Chondrocyte (in vitro differentiated cells): Measurements from ENCODE around the gene IMP3. TPM values are rescaled to one million over a fixed set of nuclear protein-coding genes. Genes with fewer than 3 reads are reported as not detected.
A peak's percentile ranks its signal among the peaks of the same experiment; 100 is the strongest.
"Not testable (repeated sequence)": the region's sequence is repeated elsewhere in the genome, so short reads cannot be mapped to it uniquely, and the experiment has no call there.

Experiments
- DNase-seq: peaks from one replicate; pipeline ENCODE4 v3.0.0; 2021; ENCODE audit warnings: mixed read lengths, low spot score
- H3K27ac Mint-ChIP-seq: one replicate; pipeline ENCODE4 v1.8.0; 2021; ENCODE audit warnings: mild to moderate bottlenecking, moderate library complexity, mixed read lengths; ENCODE audit not compliant: unreplicated experiment
- H3K27me3 Mint-ChIP-seq: 2 replicates; pipeline ENCODE4 v1.8.0; 2021; ENCODE audit warnings: low read depth, mixed read lengths
- H3K36me3 Mint-ChIP-seq: 2 replicates; pipeline ENCODE4 v1.8.0; 2021; ENCODE audit warnings: low read depth, mixed read lengths
- H3K4me1 Mint-ChIP-seq: 2 replicates; pipeline ENCODE4 v1.8.0; 2021; ENCODE audit warnings: low read depth, mild to moderate bottlenecking, mixed read lengths
- H3K4me3 Mint-ChIP-seq: one replicate; pipeline ENCODE4 v1.8.0; 2021; ENCODE audit warnings: mild to moderate bottlenecking, moderate library complexity, mixed read lengths; ENCODE audit not compliant: unreplicated experiment
- H3K9me3 Mint-ChIP-seq: 2 replicates; pipeline ENCODE4 v1.8.0; 2021; ENCODE audit warnings: low read depth, mixed read lengths
- long read RNA-seq: library from polyadenylated mRNA; stranded (forward); transcript quantifications from one replicate; pipeline ENCODE4 v2.0.0, GENCODE V29; 2021
- total RNA-seq: library from RNA; stranded (reverse); gene quantifications from 3 replicates; pipeline ENCODE4 v1.2.1, GENCODE V29; 2021
- TF ChIP-seq, protein P1 (sequence below): fragments of 200-600 bp; sonication (generic); IDR thresholded peaks from 2 replicates; pipeline ENCODE4 v1.5.0; 2021; ENCODE audit warnings: antibody characterized with exemption, mild to moderate bottlenecking, moderate library complexity

IMP3 gene
- total RNA-seq, result 28.7 to 30.0 TPM (median 29.0 TPM) in 3 replicates
- long read RNA-seq, transcript IMP3-202 (1 exons, 1,237 nt), result major isoform, 41 of 44 reads
- long read RNA-seq, partial matches to known transcripts, result 0 of 44 reads
- long read RNA-seq, other reads (novel, unspliced or antisense), result 2 of 44 reads

- no peaks in the 10 kb centered on the region for H3K27me3 Mint-ChIP-seq
- TF ChIP-seq, protein P1, sequence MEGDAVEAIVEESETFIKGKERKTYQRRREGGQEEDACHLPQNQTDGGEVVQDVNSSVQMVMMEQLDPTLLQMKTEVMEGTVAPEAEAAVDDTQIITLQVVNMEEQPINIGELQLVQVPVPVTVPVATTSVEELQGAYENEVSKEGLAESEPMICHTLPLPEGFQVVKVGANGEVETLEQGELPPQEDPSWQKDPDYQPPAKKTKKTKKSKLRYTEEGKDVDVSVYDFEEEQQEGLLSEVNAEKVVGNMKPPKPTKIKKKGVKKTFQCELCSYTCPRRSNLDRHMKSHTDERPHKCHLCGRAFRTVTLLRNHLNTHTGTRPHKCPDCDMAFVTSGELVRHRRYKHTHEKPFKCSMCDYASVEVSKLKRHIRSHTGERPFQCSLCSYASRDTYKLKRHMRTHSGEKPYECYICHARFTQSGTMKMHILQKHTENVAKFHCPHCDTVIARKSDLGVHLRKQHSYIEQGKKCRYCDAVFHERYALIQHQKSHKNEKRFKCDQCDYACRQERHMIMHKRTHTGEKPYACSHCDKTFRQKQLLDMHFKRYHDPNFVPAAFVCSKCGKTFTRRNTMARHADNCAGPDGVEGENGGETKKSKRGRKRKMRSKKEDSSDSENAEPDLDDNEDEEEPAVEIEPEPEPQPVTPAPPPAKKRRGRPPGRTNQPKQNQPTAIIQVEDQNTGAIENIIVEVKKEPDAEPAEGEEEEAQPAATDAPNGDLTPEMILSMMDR, result no peak
Observed at GRCh38 chr15:75639709-75640482, at the start of gene IMP3. Gene IMP3, minus strand, starts transcription at chr15:75640224. Its CDS starts 56 bp downstream, at chr15:75640168.

DNA sequence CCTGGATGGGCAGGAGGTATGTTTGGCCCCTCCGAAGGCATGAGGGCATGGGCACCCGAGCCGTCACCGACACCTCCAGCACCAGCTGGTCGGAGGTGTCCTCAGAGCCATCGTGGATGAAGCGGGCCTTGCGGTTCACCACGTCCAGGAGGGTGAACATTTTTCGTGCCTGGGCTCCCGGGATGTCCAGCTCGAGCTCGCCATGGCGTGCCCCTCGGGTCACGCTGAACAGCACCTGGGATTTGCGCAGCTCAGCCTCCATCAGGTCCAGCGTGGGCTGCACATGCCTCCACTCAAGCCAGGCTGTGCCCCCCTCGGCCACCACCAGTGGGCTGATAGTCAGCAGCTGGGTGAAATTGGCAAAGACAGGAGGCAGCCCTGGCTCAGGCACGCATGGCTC is 49.4 kb upstream of the IMP3 start:
- H3K9me3 Mint-ChIP-seq, H3K27ac Mint-ChIP-seq, DNase-seq, H3K4me3 Mint-ChIP-seq, H3K27me3 Mint-ChIP-seq: not testable (repeated sequence)
- Mint-ChIP-seq H3K36me3 (peaks cover 24% of the 10 kb centered on the region), H3K4me1 (peaks cover 42% of the 10 kb centered on the region)

More at GRCh38 chr15:75639709-75640482, at the start of gene IMP3:
- H3K4me1 Mint-ChIP-seq, result peaks cover 33% of the 10 kb centered on the region
- no peak for DNase-seq
- no peaks in the 10 kb centered on the region for H3K9me3 Mint-ChIP-seq
- H3K27ac Mint-ChIP-seq, result peak within 1 kb of the TSS; percentile 90
- H3K4me3 Mint-ChIP-seq, result peak within 1 kb of the TSS; percentile 87
- no peaks in the 10 kb centered on the region for H3K36me3 Mint-ChIP-seq

DNA sequence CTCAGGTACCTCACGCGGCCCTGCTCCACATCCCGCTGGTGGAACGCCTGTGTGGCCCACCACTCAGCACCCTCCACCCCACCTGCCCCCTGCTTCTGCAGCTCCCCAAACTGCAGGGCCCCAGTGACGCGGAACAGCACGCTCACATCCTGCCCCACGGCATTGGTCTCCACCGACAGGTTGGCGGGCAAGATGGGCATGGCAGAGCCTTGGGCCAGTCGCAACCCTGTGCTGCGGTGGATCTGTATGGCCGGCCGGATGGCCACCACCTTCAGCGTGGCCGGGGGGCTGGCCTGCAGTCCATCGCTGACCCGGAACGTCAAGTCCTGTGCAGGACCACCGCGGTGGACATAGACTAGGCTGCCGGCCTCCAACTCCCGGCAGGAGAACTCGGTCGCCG is 48.8 kb upstream of the IMP3 start:
- Mint-ChIP-seq H3K4me3 (no peak overlapping the region), H3K27ac (no peak overlapping the region), H3K27me3 (no peaks in the 10 kb centered on the region), H3K4me1 (peaks cover 39% of the 10 kb centered on the region), H3K36me3 (peaks cover 27% of the 10 kb centered on the region), H3K9me3 (no peaks in the 10 kb centered on the region)
- DNase-seq, result no peak
- TF ChIP-seq, protein P1, result no peak

- H3K9me3 Mint-ChIP-seq, result no peaks in the 10 kb centered on the region
- no peak overlapping the region for H3K4me3 Mint-ChIP-seq
- H3K27ac Mint-ChIP-seq, result peak overlapping the region; percentile 79
- TF ChIP-seq, protein P1, result no peak
- peaks cover 30% of the 10 kb centered on the region for H3K36me3 Mint-ChIP-seq
- no peaks in the 10 kb centered on the region for H3K27me3 Mint-ChIP-seq
- H3K4me1 Mint-ChIP-seq, result peaks cover 33% of the 10 kb centered on the region
- DNase-seq, result no peak
Observed at GRCh38 chr15:75688278-75688557, 48.2 kb upstream of the IMP3 start.

GRCh38 chr15:75687486-75688277 is 47.7 kb upstream of the IMP3 start:
- H3K27me3 Mint-ChIP-seq, result no peaks in the 10 kb centered on the region
- peaks cover 31% of the 10 kb centered on the region for H3K36me3 Mint-ChIP-seq
- H3K4me1 Mint-ChIP-seq, result peaks cover 29% of the 10 kb centered on the region
- no peaks in the 10 kb centered on the region for H3K9me3 Mint-ChIP-seq
- TF ChIP-seq, protein P1, result no peak
- peak overlapping the region; percentile 79 for H3K27ac Mint-ChIP-seq
- DNase-seq, result no peak
- no peak overlapping the region for H3K4me3 Mint-ChIP-seq
